Neural cell (in vitro differentiated cells): Measurements from ENCODE around the gene RHCE.

Experiments used
- EP300 ChIP-seq: fragments of 450-650 bp; conservative IDR thresholded peaks from 2 replicates; pipeline ENCODE4 v1.6.1; 2014; ENCODE audit warnings: antibody characterized with exemption, mild to moderate bottlenecking, moderate library complexity; ENCODE audit not compliant: poor library complexity, severe bottlenecking
- RAD21 ChIP-seq: fragments of 450-650 bp; conservative IDR thresholded peaks from 2 replicates; pipeline ENCODE4 v1.6.1; 2014; ENCODE audit warnings: antibody characterized with exemption, mild to moderate bottlenecking, moderate library complexity
- TF ChIP-seq, protein P1 (sequence below): fragments of 450-650 bp; IDR thresholded peaks from 2 replicates; pipeline ENCODE4 v1.5.1; 2014; ENCODE audit warnings: antibody characterized with exemption, mild to moderate bottlenecking, moderate library complexity; ENCODE audit not compliant: poor library complexity, severe bottlenecking

DNA sequence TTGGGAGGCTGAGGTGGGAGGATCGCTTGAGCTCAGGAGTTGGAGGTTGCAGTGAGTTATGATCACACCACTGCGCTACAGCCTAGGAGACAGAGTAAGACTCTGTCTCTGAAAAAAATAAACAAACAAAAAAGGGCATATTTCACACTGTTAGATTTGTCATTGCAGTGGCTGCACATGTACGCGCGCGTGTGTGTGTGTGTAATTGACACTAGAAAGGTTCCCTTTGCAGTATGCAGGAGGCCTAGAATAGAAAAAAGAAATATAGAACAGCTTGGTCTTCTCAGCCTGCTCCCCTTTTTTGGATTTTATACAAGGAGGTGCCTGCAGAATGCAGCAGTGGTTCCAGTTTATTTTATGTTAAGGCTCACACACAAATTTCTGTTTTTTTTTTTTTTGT is 18.7 kb upstream of the RHCE start:
- TF ChIP-seq, protein P1, sequence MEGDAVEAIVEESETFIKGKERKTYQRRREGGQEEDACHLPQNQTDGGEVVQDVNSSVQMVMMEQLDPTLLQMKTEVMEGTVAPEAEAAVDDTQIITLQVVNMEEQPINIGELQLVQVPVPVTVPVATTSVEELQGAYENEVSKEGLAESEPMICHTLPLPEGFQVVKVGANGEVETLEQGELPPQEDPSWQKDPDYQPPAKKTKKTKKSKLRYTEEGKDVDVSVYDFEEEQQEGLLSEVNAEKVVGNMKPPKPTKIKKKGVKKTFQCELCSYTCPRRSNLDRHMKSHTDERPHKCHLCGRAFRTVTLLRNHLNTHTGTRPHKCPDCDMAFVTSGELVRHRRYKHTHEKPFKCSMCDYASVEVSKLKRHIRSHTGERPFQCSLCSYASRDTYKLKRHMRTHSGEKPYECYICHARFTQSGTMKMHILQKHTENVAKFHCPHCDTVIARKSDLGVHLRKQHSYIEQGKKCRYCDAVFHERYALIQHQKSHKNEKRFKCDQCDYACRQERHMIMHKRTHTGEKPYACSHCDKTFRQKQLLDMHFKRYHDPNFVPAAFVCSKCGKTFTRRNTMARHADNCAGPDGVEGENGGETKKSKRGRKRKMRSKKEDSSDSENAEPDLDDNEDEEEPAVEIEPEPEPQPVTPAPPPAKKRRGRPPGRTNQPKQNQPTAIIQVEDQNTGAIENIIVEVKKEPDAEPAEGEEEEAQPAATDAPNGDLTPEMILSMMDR: no peak
- TF ChIP-seq RAD21 (no peak), EP300 (no peak)
